Measurements from ENCODE around the gene KLHL18.
"Not testable (repeated sequence)": the region's sequence is repeated elsewhere in the genome, so short reads cannot be mapped to it uniquely, and the experiment has no call there.

KLHL18 gene

GRCh38 chr3:47276558-47276957 lies 6.2 kb upstream of the KLHL18 start:
- no peak for DNase-seq

GRCh38 chr3:47280519-47280918 lies 2.2 kb upstream of the KLHL18 start:
- DNase-seq, result no peak

GRCh38 chr3:47283193-47283537 lies 421 bp downstream of the KLHL18 start:
- DNase-seq, result peak in 1 of 2 experiments; percentile 8

- peak; percentile 5 to 26 for DNase-seq
Measured at GRCh38 chr3:47283591-47284364, 1.0 kb downstream of the KLHL18 start.

GRCh38 chr3:47288966-47289910 lies 6.5 kb downstream of the KLHL18 start:
- no peak for DNase-seq

GRCh38 chr3:47291158-47291753 lies 8.5 kb downstream of the KLHL18 start:
- no peak for DNase-seq

- not testable (repeated sequence) for DNase-seq
Measured at GRCh38 chr3:47291754-47292420, 9.1 kb downstream of the KLHL18 start.

GRCh38 chr3:47293822-47294221 lies 11.1 kb downstream of the KLHL18 start:
- no peak for DNase-seq

- DNase-seq, result no peak
Measured at GRCh38 chr3:47294392-47294791, 11.6 kb downstream of the KLHL18 start.

GRCh38 chr3:47295322-47295721 lies 12.6 kb downstream of the KLHL18 start:
- no peak for DNase-seq

- no peak for DNase-seq
Measured at GRCh38 chr3:47295976-47296375, 13.2 kb downstream of the KLHL18 start.

- DNase-seq, result no peak
Measured at GRCh38 chr3:47296562-47297302, 14.0 kb downstream of the KLHL18 start.

- DNase-seq, result no peak
Measured at GRCh38 chr3:47298439-47298838, 15.7 kb downstream of the KLHL18 start.

GRCh38 chr3:47299381-47300318 lies 16.9 kb downstream of the KLHL18 start:
- DNase-seq, result no peak

GRCh38 chr3:47301456-47301855 lies 18.7 kb downstream of the KLHL18 start:
- DNase-seq, result no peak

- no peak for DNase-seq
Measured at GRCh38 chr3:47306022-47306421, 23.3 kb downstream of the KLHL18 start.

- DNase-seq, result not testable (repeated sequence)
Measured at GRCh38 chr3:47309231-47309630, 26.5 kb downstream of the KLHL18 start.

GRCh38 chr3:47310391-47310790 lies 27.6 kb downstream of the KLHL18 start:
- no peak for DNase-seq

GRCh38 chr3:47313341-47314055 lies 30.8 kb downstream of the KLHL18 start:
- no peak for DNase-seq

- DNase-seq, result no peak
Measured at GRCh38 chr3:47314056-47314764, 31.5 kb downstream of the KLHL18 start.
